GM19468 (cell line): ENCODE data around the gene HOXD11.

Source experiments
- ATAC-seq: cut with Tn5 transposase; IDR thresholded peaks from one replicate; pipeline ENCODE4 v1.9.1; 2021; ENCODE audit warnings: mild to moderate bottlenecking, moderate library complexity, moderate number of reproducible peaks; ENCODE audit not compliant: unreplicated experiment; ENCODE audit errors: extremely low read depth

HOXD11 gene

GRCh38 chr2:176146101-176146500 is 39.0 kb downstream of the HOXD11 start:
- no peak for ATAC-seq

- ATAC-seq: no peak
These were observed 39.6 kb downstream of the HOXD11 start for GRCh38 chr2:176146645-176147044.

- no peak for ATAC-seq
These were observed 40.2 kb downstream of the HOXD11 start for GRCh38 chr2:176147210-176147799.

GRCh38 chr2:176147800-176148496 is 40.9 kb downstream of the HOXD11 start:
- no peak for ATAC-seq

- ATAC-seq: no peak
These were observed 41.8 kb downstream of the HOXD11 start for GRCh38 chr2:176148751-176149421.

- ATAC-seq: no peak
These were observed 42.4 kb downstream of the HOXD11 start for GRCh38 chr2:176149481-176149938.

GRCh38 chr2:176149939-176150583 is 43.0 kb downstream of the HOXD11 start:
- ATAC-seq: no peak

- no peak for ATAC-seq
These were observed 43.7 kb downstream of the HOXD11 start for GRCh38 chr2:176150584-176151441.

GRCh38 chr2:176151442-176152287 is 44.6 kb downstream of the HOXD11 start, which contains the start of gene HOXD4:
Gene HOXD4 (plus strand): TSS chr2:176151550. CDS start chr2:176151634, 84 bp downstream.
- ATAC-seq: no peak

GRCh38 chr2:176152350-176153181 is 45.5 kb downstream of the HOXD11 start:
- no peak for ATAC-seq

GRCh38 chr2:176154576-176155252 is 47.6 kb downstream of the HOXD11 start:
- no peak for ATAC-seq

- ATAC-seq: no peak
These were observed 48.4 kb downstream of the HOXD11 start for GRCh38 chr2:176155356-176156044.

- no peak for ATAC-seq
These were observed 49.3 kb downstream of the HOXD11 start for GRCh38 chr2:176156301-176156806.

GRCh38 chr2:176156807-176157498 is 49.9 kb downstream of the HOXD11 start, which contains the start of gene HOXD3:
Gene HOXD3 (plus strand): TSS chr2:176157307. CDS start chr2:176169115, 11,808 bp downstream.
- no peak for ATAC-seq

GRCh38 chr2:176157499-176158185 is 50.6 kb downstream of the HOXD11 start:
- ATAC-seq: no peak
